H1 (cell line): ENCODE data around the gene TMEM178B. TPM values are rescaled to one million over a fixed set of nuclear protein-coding genes. Genes with fewer than 3 reads are reported as not detected.

Experiments used
- CTCF ChIA-PET: fragments of 300-600 bp; sonication (Branson Sonifier 250); formaldehyde crosslinking; loops from one replicate; lab custom pipeline; 2021; ENCODE audit not compliant: partially characterized antibody; lab: Charles Lee
- POLR2A ChIA-PET: fragments of 300-600 bp; sonication (Branson Sonifier 250); formaldehyde crosslinking; loops from one replicate; lab custom pipeline; 2021; ENCODE audit warnings: inconsistent platforms; ENCODE audit not compliant: partially characterized antibody; lab: Charles Lee
- DNase-seq, 2 experiments: peaks; one replicate each; pipeline versions ENCODE4 v3.0.0 to v3.0.0-alpha.2; 2010 to 2022; ENCODE audit warnings: low spot score in 2 of 2, low read depth in 1 of 2, mixed read lengths in 1 of 2
- FAIRE-seq: peaks from 2 replicates; lab custom pipeline; 2011; peaks lifted over from hg19 to GRCh38; lab: Jason Lieb, UNC
- H2AFZ ChIP-seq: 2 replicates; pipeline ENCODE4 v1.8.1; 2012; ENCODE audit warnings: low read length, inconsistent platforms
- H2AK5ac ChIP-seq: 2 replicates; pipeline ENCODE4 v1.6.1; 2013; ENCODE audit warnings: low read depth, low read length
- H2BK120ac ChIP-seq: replicated peaks from 2 replicates; pipeline ENCODE3; 2013; ENCODE audit warnings: low read depth, low read length, inconsistent platforms
- H2BK12ac ChIP-seq: 2 replicates; pipeline ENCODE4 v1.6.1; 2013; ENCODE audit warnings: low read depth, low read length
- H2BK15ac ChIP-seq: 2 replicates; pipeline ENCODE4 v1.6.1; 2013; ENCODE audit warnings: low read length
- H2BK20ac ChIP-seq: 2 replicates; pipeline ENCODE4 v1.6.1; 2013; ENCODE audit warnings: low read length
- H2BK5ac ChIP-seq: 2 replicates; pipeline ENCODE4 v1.6.1; 2013; ENCODE audit warnings: low read depth, low read length
- H3K14ac ChIP-seq: 2 replicates; pipeline ENCODE4 v1.6.1; 2013; ENCODE audit warnings: inconsistent platforms; ENCODE audit not compliant: insufficient read length
- H3K18ac ChIP-seq: 2 replicates; pipeline ENCODE4 v1.6.1; 2013; ENCODE audit warnings: low read length; ENCODE audit errors: extremely low read depth
- H3K23ac ChIP-seq: 2 replicates; pipeline ENCODE4 v1.6.1; 2013; ENCODE audit warnings: inconsistent platforms; ENCODE audit not compliant: insufficient read length
- H3K23me2 ChIP-seq: 2 replicates; pipeline ENCODE4 v1.6.1; 2013; ENCODE audit warnings: low read depth, low read length
- H3K27ac ChIP-seq: 2 replicates; pipeline ENCODE4 v1.6.1; 2011; ENCODE audit warnings: low read depth, low read length, inconsistent platforms
- H3K27me3 ChIP-seq, 4 experiments: replicated peaks in 1 of 4; 1 replicate in 1 of 4; 2 replicates in 3 of 4; pipeline versions ENCODE4 v1.6.1 to v1.8.1; 2011 to 2013; ENCODE audit warnings: low read length in 3 of 4, mild to moderate bottlenecking in 3 of 4, inconsistent platforms in 2 of 4, mixed read lengths in 2 of 4, moderate library complexity in 1 of 4; ENCODE audit not compliant: control insufficient read depth in 3 of 4, insufficient read depth in 3 of 4; ENCODE audit errors: extremely low read depth in 1 of 4
- H3K36me3 ChIP-seq, 4 experiments: 2 replicates each; pipeline versions ENCODE4 v1.6.1 to v1.8.1; 2011 to 2013; ENCODE audit warnings: mild to moderate bottlenecking in 4 of 4, low read length in 3 of 4, moderate library complexity in 2 of 4, control low read depth in 1 of 4, inconsistent platforms in 1 of 4; ENCODE audit not compliant: insufficient read depth in 4 of 4, control insufficient read depth in 2 of 4
- H3K4ac ChIP-seq: replicated peaks from 2 replicates; pipeline ENCODE3; 2013; ENCODE audit warnings: low read length, low read depth, mixed read lengths, inconsistent platforms; ENCODE audit not compliant: insufficient read length
- H3K4me1 ChIP-seq, 4 experiments: replicated peaks in 1 of 4; 1 replicate in 1 of 4; 2 replicates in 3 of 4; pipeline versions ENCODE4 v1.6.1 to v1.8.1; 2011 to 2013; ENCODE audit warnings: low read length in 3 of 4, inconsistent platforms in 2 of 4, mixed read lengths in 1 of 4; ENCODE audit not compliant: insufficient read depth in 4 of 4, control insufficient read depth in 3 of 4
- H3K4me2 ChIP-seq, 2 experiments: 2 replicates each; pipeline versions ENCODE4 v1.6.1 to v1.8.1; 2011 to 2013; ENCODE audit warnings: low read depth in 2 of 2, low read length in 2 of 2, control low read depth in 1 of 2, inconsistent platforms in 1 of 2, mild to moderate bottlenecking in 1 of 2; ENCODE audit not compliant: insufficient read depth in 1 of 2
- H3K4me3 ChIP-seq, 4 experiments: fragments of 200-600, 300-600 bp in 1 of 4; sonication (generic), shearing (Covaris generic), sonication (Bioruptor Twin) in 1 of 4; 2 replicates each; pipeline versions ENCODE4 v1.5.1 to v1.8.1; 2011 to 2016; ENCODE audit warnings: low read length in 4 of 4, low read depth in 3 of 4, control low read depth in 2 of 4, inconsistent platforms in 2 of 4, mild to moderate bottlenecking in 2 of 4, mixed read lengths in 1 of 4, moderate library complexity in 1 of 4; ENCODE audit not compliant: insufficient read depth in 2 of 4; ENCODE audit errors: extremely low read depth in 1 of 4
- H3K56ac ChIP-seq: replicated peaks from 2 replicates; pipeline ENCODE3; 2013; ENCODE audit warnings: low read depth, mild to moderate bottlenecking, mixed read lengths, low read length, inconsistent platforms; ENCODE audit not compliant: insufficient read length
- H3K79me1 ChIP-seq: 2 replicates; pipeline ENCODE4 v1.6.1; 2013; ENCODE audit warnings: low read depth, low read length, control low read depth
- H3K79me2 ChIP-seq, 2 experiments: 2 replicates each; pipeline versions ENCODE4 v1.6.1 to v1.8.1; 2012 to 2013; ENCODE audit warnings: low read length in 2 of 2, mild to moderate bottlenecking in 2 of 2, inconsistent platforms in 1 of 2; ENCODE audit not compliant: insufficient read depth in 2 of 2, control insufficient read depth in 1 of 2
- H3K9ac ChIP-seq, 4 experiments: replicated peaks in 1 of 4; 1 replicate in 1 of 4; 2 replicates in 3 of 4; pipeline versions ENCODE4 v1.6.1 to v1.8.1; 2011 to 2013; ENCODE audit warnings: low read depth in 3 of 4, low read length in 3 of 4, control low read depth in 2 of 4, mild to moderate bottlenecking in 2 of 4, moderate library complexity in 2 of 4, inconsistent platforms in 1 of 4; ENCODE audit errors: extremely low read depth in 1 of 4
- H3K9me3 ChIP-seq, 2 experiments: 2 replicates each; pipeline versions ENCODE4 v1.6.1 to v1.8.1; 2012 to 2013; ENCODE audit warnings: mild to moderate bottlenecking in 2 of 2, moderate library complexity in 2 of 2, control low read depth in 1 of 2, inconsistent platforms in 1 of 2, low read depth in 1 of 2, low read length in 1 of 2, mixed read lengths in 1 of 2; ENCODE audit not compliant: insufficient read depth in 2 of 2
- H4K20me1 ChIP-seq, 2 experiments: replicated peaks in 1 of 2; 2 replicates each; pipeline versions ENCODE3 to v1.8.1; 2011 to 2013; ENCODE audit warnings: inconsistent platforms in 2 of 2, low read length in 2 of 2, mild to moderate bottlenecking in 1 of 2; ENCODE audit not compliant: insufficient read depth in 2 of 2, control insufficient read depth in 1 of 2
- H4K5ac ChIP-seq: 2 replicates; pipeline ENCODE4 v1.6.1; 2013; ENCODE audit warnings: low read length, low read depth, mixed read lengths, inconsistent platforms; ENCODE audit not compliant: insufficient read length
- H4K8ac ChIP-seq: 2 replicates; pipeline ENCODE4 v1.8.0; 2013; ENCODE audit warnings: mild to moderate bottlenecking, moderate library complexity, low read length, inconsistent platforms; ENCODE audit not compliant: insufficient read depth; ENCODE audit errors: extremely low read depth
- H4K91ac ChIP-seq: replicated peaks from 2 replicates; pipeline ENCODE3; 2013; ENCODE audit warnings: low read length, mixed read lengths, inconsistent platforms; ENCODE audit not compliant: insufficient read length
- ASH2L ChIP-seq: fragments of 200-600, 300-600 bp; sonication (generic); IDR thresholded peaks from one replicate; pipeline ENCODE4 v1.7.1; 2017; ENCODE audit warnings: low read length
- CBX5 ChIP-seq: fragments of 300-800, 300-1000 bp; sonication (generic); IDR thresholded peaks from 2 replicates; pipeline ENCODE4 v1.7.1; 2016; ENCODE audit warnings: antibody characterized with exemption, low read length, low read depth
- EP300 ChIP-seq, 2 experiments: IDR thresholded peaks; 1 replicate in 1 of 2; 2 replicates in 1 of 2; pipeline ENCODE4 v1.6.1; 2011 to 2012; ENCODE audit warnings: low read depth in 2 of 2, low read length in 2 of 2, mild to moderate bottlenecking in 2 of 2, borderline replicate concordance in 1 of 2, inconsistent platforms in 1 of 2, moderate library complexity in 1 of 2
- EZH2 ChIP-seq: fragments of 200-600 bp; sonication (generic); IDR thresholded peaks from 2 replicates; pipeline ENCODE4 v1.7.1; 2012; ENCODE audit warnings: low read depth, mild to moderate bottlenecking, moderate library complexity, low read length, inconsistent platforms; ENCODE audit not compliant: severe bottlenecking
- KDM5A ChIP-seq: fragments of 200-600 bp; IDR thresholded peaks from 2 replicates; pipeline ENCODE4 v1.7.1; 2012; ENCODE audit warnings: mild to moderate bottlenecking, low read length, inconsistent platforms, mixed read lengths
- POLR2AphosphoS5 ChIP-seq: IDR thresholded peaks from 2 replicates; pipeline ENCODE4 v1.6.1; 2011; ENCODE audit warnings: low read depth, low read length
- RAD21 ChIP-seq, 2 experiments: IDR thresholded peaks in 1 of 2; conservative IDR thresholded peaks in 1 of 2; 2 replicates each; pipeline ENCODE4 v1.6.1; 2011; ENCODE audit warnings: low read depth in 2 of 2, low read length in 2 of 2, improper control_type of control experiment in 1 of 2, inconsistent platforms in 1 of 2, mild to moderate bottlenecking in 1 of 2, moderate library complexity in 1 of 2
- RFX5 ChIP-seq: IDR thresholded peaks from 2 replicates; pipeline ENCODE4 v1.6.1; 2011; ENCODE audit warnings: low read depth, low read length, improper control_type of control experiment, borderline replicate concordance
- SIRT6 ChIP-seq: IDR thresholded peaks from one replicate; pipeline ENCODE4 v1.7.1; 2012; ENCODE audit warnings: low read length, inconsistent platforms
- SIX5 ChIP-seq: IDR thresholded peaks from 2 replicates; pipeline ENCODE4 v1.6.1; 2011; ENCODE audit warnings: mild to moderate bottlenecking, low read depth, low read length
- SRF ChIP-seq: IDR thresholded peaks from 2 replicates; pipeline ENCODE4 v1.6.1; 2011; ENCODE audit warnings: mild to moderate bottlenecking, low read depth, low read length, moderate library complexity
- WGBS, 2 experiments: shearing (Covaris generic) in 1 of 2; methylation state at CpG; one replicate each; pipeline versions ENCODE4 v1.1.6 to v1.1.7; 2013 to 2015; ENCODE audit warnings: low lambda C conversion rate in 2 of 2, mixed read lengths in 2 of 2, inconsistent platforms in 1 of 2, low coverage in 1 of 2, missing lambda C conversion rate in 1 of 2; ENCODE audit not compliant: insufficient replicate concordance in 2 of 2, insufficient coverage in 1 of 2, insufficient read length in 1 of 2; ENCODE audit errors: extremely low coverage in 1 of 2, missing lambda C conversion rate in 1 of 2; 5-methylcytosine and 5-hydroxymethylcytosine counted together
- polyA plus RNA-seq, 7 experiments: library from polyadenylated mRNA; depleted of rRNA in 3 of 7; stranded (reverse) in 5 of 7; unstranded in 2 of 7; fragments of >200 nt in 5 of 7; fragments of 200-250 nt in 2 of 7; gene quantifications; 1 replicate in 5 of 7; 2 replicates in 1 of 7; 4 replicates in 1 of 7; pipeline versions ENCODE4 v1.2.1 to v1.2.3, GENCODE V29; 2011 to 2013; ENCODE audit warnings: missing spikeins in 2 of 7, mixed read lengths in 2 of 7
- total RNA-seq: library from RNA; stranded (reverse); fragmentation: NEBNext Ultra II Directional; extraction: Animal tissue kit (Norgen Biotek cat#: 25700); gene quantifications from 2 replicates; pipeline ENCODE4 v1.2.1, GENCODE V29; 2021
- TF ChIP-seq, protein P1 (sequence below): IDR thresholded peaks from 2 replicates; pipeline ENCODE4 v1.6.1; 2011; ENCODE audit warnings: low read length, improper control_type of control experiment

The TMEM178B gene
- total and polyA plus RNA-seq, 2 of the 8 experiments (the other 6 are each of a cell fraction or from before 2014, with no cell fraction given), result 5.3 to 18.1 TPM

GRCh38 chr7:141451232-141451631 lies 377.4 kb downstream of the TMEM178B start:
- POLR2A ChIA-PET, result no interaction called here
- H3K23me2 ChIP-seq, result no peaks in the 10 kb centered on the region

More at GRCh38 chr7:141451232-141451631, 377.4 kb downstream of the TMEM178B start:
- Histone ChIP-seq H3K4me1 (no peaks in the 10 kb centered on the region), H3K14ac (no peak overlapping the region), H2BK20ac (no peak overlapping the region), H3K56ac (no peak overlapping the region), H3K79me1 (no peaks in the 10 kb centered on the region), H3K9me3 (no peaks in the 10 kb centered on the region), H2AFZ (no peak overlapping the region), H3K23ac (no peak overlapping the region), H2BK120ac (no peak overlapping the region), H3K4me3 (no peak overlapping the region), H3K4me2 (no peak overlapping the region), H3K18ac (no peak overlapping the region), H3K36me3 (no peaks in the 10 kb centered on the region), H3K27ac (no peak overlapping the region), H3K79me2 (no peaks in the 10 kb centered on the region), H3K9ac (no peak overlapping the region), H4K91ac (no peak overlapping the region), H3K4ac (no peak overlapping the region), H2BK12ac (no peak overlapping the region)
- FAIRE-seq (no peak), DNase-seq (no peak)
- 89% methylated on average over 6 of the region's 6 CpGs; no CpG with 5 or more reads in 1 of the 2 experiments for WGBS, 2 experiments
- CTCF ChIA-PET, result interaction anchor here (1.0 kb wide), 1 partner anchor 201 kb away, joined by 3 read pairs; no protein-coding TSS in a partner anchor
- TF ChIP-seq SIX5 (no peak), EP300 (IDR thresholded peaks at IDR 0.05; ENCODE audit: borderline replicate concordance in 1 of 2, low read depth in 2 of 2, low read length in 2 of 2) (no peak), CBX5 (no peak), RFX5 (no peak), POLR2AphosphoS5 (no peak), ASH2L (no peak), EZH2 (no peak), RAD21 (IDR thresholded peaks at IDR 0.05 in 1 of 2, conservative IDR thresholded peaks at IDR 0.05 in 1 of 2; ENCODE audit: low read depth in 2 of 2, low read length in 2 of 2) (no peak), SRF (no peak), SIRT6 (no peak), KDM5A (no peak)
- TF ChIP-seq, protein P1, sequence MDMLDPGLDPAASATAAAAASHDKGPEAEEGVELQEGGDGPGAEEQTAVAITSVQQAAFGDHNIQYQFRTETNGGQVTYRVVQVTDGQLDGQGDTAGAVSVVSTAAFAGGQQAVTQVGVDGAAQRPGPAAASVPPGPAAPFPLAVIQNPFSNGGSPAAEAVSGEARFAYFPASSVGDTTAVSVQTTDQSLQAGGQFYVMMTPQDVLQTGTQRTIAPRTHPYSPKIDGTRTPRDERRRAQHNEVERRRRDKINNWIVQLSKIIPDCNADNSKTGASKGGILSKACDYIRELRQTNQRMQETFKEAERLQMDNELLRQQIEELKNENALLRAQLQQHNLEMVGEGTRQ, result no peak
- TF ChIP-seq, all 59 proteins: peak for 0
- no peaks in the 10 kb centered on the region for H4K20me1 ChIP-seq
- no peaks in the 10 kb centered on the region for H3K27me3 ChIP-seq
- no peak overlapping the region for H4K5ac ChIP-seq
- no peak overlapping the region for H2BK5ac ChIP-seq
- H2BK15ac ChIP-seq, result no peak overlapping the region
- no peak overlapping the region for H2AK5ac ChIP-seq
- H4K8ac ChIP-seq, result no peak overlapping the region
